ENCODE measurements around the gene MAN2B1.

GRCh38 chr19:12675399-12675798 is 8.9 kb upstream of the MAN2B1 start:
- TF ChIP-seq, protein P1, sequence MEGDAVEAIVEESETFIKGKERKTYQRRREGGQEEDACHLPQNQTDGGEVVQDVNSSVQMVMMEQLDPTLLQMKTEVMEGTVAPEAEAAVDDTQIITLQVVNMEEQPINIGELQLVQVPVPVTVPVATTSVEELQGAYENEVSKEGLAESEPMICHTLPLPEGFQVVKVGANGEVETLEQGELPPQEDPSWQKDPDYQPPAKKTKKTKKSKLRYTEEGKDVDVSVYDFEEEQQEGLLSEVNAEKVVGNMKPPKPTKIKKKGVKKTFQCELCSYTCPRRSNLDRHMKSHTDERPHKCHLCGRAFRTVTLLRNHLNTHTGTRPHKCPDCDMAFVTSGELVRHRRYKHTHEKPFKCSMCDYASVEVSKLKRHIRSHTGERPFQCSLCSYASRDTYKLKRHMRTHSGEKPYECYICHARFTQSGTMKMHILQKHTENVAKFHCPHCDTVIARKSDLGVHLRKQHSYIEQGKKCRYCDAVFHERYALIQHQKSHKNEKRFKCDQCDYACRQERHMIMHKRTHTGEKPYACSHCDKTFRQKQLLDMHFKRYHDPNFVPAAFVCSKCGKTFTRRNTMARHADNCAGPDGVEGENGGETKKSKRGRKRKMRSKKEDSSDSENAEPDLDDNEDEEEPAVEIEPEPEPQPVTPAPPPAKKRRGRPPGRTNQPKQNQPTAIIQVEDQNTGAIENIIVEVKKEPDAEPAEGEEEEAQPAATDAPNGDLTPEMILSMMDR (IDR thresholded peaks at IDR 0.05), result no peak
- TF ChIP-seq ZFX (IDR thresholded peaks at IDR 0.05; ENCODE audit: borderline replicate concordance), result no peak
